Large intestine (tissue), 3 donors: ENCODE data around the gene TEN1. TPM values are rescaled to one million over a fixed set of nuclear protein-coding genes. Genes with fewer than 3 reads are reported as not detected.
"Not testable (repeated sequence)": the region's sequence is repeated elsewhere in the genome, so short reads cannot be mapped to it uniquely, and the experiment has no call there.

Source experiments
- DNase-seq, 2 donors: peaks; one replicate each; pipeline versions ENCODE4 v3.0.0 to v3.0.0-alpha.2; 2013
- H3K27ac ChIP-seq: one replicate; pipeline ENCODE4 v1.5.1; 2013; ENCODE audit warnings: low read length
- H3K27me3 ChIP-seq: 2 replicates; pipeline ENCODE4 v1.6.1; 2013; ENCODE audit warnings: low read length; ENCODE audit not compliant: control insufficient read depth, insufficient read depth
- H3K36me3 ChIP-seq: 2 replicates; pipeline ENCODE4 v1.6.1; 2013; ENCODE audit warnings: low read length; ENCODE audit not compliant: control insufficient read depth, insufficient read depth
- H3K4me1 ChIP-seq: one replicate; pipeline ENCODE4 v1.6.1; 2013; ENCODE audit warnings: low read length; ENCODE audit not compliant: control insufficient read depth, insufficient read depth
- H3K4me3 ChIP-seq: one replicate; pipeline ENCODE4 v1.5.1; 2013; ENCODE audit warnings: low read length
- H3K9me3 ChIP-seq: one replicate; pipeline ENCODE4 v1.6.1; 2013; ENCODE audit warnings: mild to moderate bottlenecking, low read depth, low read length, moderate library complexity; ENCODE audit not compliant: control insufficient read depth
- WGBS: methylation state at CpG from one replicate; pipeline ENCODE4 v1.1.5; 2013; ENCODE audit warnings: low lambda C conversion rate; ENCODE audit not compliant: insufficient coverage; 5-methylcytosine and 5-hydroxymethylcytosine counted together
- polyA plus RNA-seq: library from polyadenylated mRNA; unstranded; fragments of 120-200 nt; gene quantifications from one replicate; pipeline ENCODE4 v1.2.1, GENCODE V29; 2013

TEN1 gene
- polyA plus RNA-seq, 1 donor = 24.5 TPM

DNA sequence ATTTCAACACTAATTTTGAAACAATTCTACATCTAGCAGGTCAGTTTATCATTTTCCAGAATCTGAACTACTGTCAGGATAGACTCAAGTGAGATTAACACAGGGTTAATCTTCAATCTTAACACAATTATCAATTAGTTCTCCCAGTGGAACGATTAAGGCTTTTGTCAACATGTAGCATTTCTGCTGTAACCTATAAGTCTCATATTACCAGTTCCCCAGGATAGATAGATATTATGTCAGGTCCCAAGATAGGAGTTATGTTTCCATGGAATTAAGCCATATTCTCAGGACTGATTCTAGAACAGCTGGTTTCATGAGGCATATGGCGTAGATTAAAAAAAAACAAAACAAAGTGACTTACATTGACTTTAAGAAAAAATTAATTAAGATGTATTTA is 33.8 kb upstream of the TEN1 start:
- 83% methylated on average over 1 of the region's 2 CpGs for WGBS
- Histone ChIP-seq H3K36me3 (peaks cover 54% of the 10 kb centered on the region), H3K9me3 (no peaks in the 10 kb centered on the region), H3K27me3 (no peaks in the 10 kb centered on the region), H3K4me1 (peaks cover 6% of the 10 kb centered on the region), H3K4me3 (no peak overlapping the region), H3K27ac (no peak overlapping the region)
- DNase-seq = no peak

DNA sequence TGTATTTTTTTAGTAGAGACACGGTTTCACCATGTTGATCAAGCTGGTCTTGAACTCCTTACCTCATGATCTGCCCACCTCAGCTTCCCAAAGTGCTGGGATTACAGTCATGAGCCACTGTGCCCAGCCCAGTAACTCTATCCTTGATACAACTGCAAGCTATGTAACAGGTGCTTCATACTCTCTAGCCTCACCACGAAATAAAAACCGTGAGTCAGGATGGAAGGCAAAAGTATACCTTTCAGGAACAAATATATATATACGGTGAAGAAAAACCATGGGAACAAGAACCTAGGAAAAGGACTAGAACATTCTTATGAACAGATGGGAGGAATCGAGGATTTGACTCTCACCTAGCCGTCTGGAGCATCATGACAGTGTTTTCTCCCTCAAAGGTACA is 28.6 kb upstream of the TEN1 start:
- peaks cover 83% of the 10 kb centered on the region for H3K36me3 ChIP-seq
- no peak overlapping the region for H3K4me3 ChIP-seq
- no peak for DNase-seq
- H3K9me3 ChIP-seq = no peaks in the 10 kb centered on the region
- WGBS = 100% methylated on average over 2 of the region's 6 CpGs
- H3K4me1 ChIP-seq = no peaks in the 10 kb centered on the region
- no peaks in the 10 kb centered on the region for H3K27me3 ChIP-seq
- H3K27ac ChIP-seq = no peak overlapping the region

DNA sequence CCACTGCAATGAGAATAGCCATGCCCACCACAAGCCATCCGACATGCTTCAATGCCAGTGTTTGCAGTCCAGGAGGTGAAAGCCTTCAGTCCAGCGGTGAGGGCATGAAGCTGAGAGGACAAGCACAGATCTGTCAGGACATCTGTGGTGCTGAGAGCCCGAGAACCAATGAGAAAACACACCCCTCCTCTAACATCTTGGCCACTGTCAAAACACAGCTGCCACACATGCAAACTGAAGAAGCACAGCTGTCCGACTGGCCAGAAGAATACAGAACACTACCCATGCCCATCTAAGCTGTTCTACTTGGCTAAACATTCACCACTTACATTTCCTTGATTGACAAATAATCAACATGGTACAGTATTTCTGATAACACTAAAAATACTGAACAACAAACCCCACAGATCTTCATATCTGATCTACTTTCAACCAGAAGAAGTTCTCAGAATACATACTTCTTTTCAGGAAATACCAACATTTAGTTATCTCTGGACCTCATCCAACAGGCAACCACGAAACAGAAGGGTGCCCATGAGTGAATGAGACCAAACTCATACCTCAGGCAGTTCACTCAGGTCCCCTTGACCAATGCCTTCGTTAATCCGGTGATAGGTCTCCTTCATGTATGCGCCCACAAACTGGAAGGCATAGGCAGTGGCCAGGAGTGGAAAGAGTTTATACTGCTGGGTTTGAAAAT is 28.0 kb upstream of the TEN1 start:
- no peaks in the 10 kb centered on the region for H3K9me3 ChIP-seq
- peaks cover 85% of the 10 kb centered on the region for H3K36me3 ChIP-seq
- H3K27me3 ChIP-seq = no peaks in the 10 kb centered on the region
- 90% methylated on average over 4 of the region's 8 CpGs for WGBS
- no peaks in the 10 kb centered on the region for H3K4me1 ChIP-seq
- H3K4me3 ChIP-seq = no peak overlapping the region
- no peak for DNase-seq
- no peak overlapping the region for H3K27ac ChIP-seq

DNA sequence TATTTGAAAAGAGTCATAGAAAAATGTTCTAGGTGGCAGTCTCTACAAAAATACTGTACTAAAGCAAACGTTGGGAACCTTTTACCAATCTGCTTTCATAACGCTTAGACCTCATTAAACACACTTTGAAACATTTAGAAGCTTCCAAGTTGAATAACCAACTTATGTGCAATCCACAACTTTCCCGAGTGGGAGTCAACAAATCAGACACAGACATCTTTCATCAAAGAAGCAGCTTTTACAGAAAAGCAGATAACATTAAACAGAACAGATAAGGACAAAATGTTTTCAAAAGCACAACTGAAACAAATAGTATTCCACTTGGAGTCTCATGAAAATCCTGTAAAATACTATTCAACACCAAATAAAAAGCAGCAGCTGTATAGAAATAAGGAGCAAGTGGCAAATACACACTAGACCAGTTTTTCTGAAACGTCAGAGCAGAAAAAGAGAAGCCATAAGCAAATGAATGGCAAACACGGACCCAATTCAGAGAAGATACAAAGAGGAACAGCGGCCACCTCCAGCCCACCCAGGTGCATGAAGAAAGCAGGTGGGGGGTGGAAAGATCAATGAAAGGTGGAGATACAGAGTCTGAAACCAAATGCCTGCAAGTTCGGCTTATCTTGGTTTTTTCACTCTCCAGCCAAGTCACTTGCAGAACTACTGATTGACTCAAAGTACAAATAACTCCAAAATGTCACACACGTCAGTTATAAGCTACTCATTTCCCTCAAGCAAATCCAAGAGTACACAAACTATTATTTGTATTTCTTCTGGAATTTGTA is 19.8 kb upstream of the TEN1 start:
- Histone ChIP-seq H3K9me3 (no peaks in the 10 kb centered on the region), H3K4me3 (no peak overlapping the region), H3K4me1 (peaks cover 6% of the 10 kb centered on the region), H3K36me3 (peaks cover 22% of the 10 kb centered on the region), H3K27ac (peak overlapping the region; percentile 16), H3K27me3 (no peaks in the 10 kb centered on the region)
- DNase-seq = peak; percentile 31 to 75
- WGBS = 19% methylated on average over 3 of the region's 8 CpGs

DNA sequence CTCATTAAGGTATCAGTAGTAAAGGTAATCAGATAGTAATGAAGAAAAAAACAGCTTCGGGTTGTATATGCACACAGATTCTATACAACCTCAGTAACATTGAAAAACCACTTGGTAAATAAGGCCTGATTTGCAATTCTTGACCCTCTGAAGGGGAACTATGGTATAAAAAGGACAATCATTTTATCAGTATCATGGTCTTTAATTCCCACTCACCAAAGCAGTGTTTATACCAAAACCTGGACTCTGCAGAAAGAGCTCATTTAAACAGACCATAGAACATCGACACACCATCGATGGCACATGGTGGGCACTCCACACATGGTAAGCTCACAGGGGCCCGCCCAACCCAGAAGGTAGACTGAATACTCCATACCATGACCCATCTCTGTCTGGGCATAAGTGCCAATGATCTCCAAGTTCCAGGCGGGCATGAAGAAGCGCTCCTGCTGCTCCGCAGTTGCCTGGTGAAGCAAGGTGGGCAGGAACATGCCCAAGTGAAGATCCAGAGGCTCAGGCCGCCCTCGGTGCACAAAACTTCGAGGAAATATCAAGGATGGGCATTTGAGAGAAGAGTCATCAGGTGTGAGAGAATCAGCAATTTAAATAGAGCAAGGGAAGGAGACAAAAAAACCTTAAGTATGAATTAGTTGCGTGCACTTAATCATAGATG is 19.1 kb upstream of the TEN1 start:
- Histone ChIP-seq H3K36me3 (peaks cover 20% of the 10 kb centered on the region), H3K9me3 (no peaks in the 10 kb centered on the region), H3K4me3 (no peak overlapping the region), H3K27ac (peak overlapping the region; percentile 12), H3K4me1 (peaks cover 6% of the 10 kb centered on the region), H3K27me3 (no peaks in the 10 kb centered on the region)
- DNase-seq = no peak
- 79% methylated on average over 5 of the region's 11 CpGs for WGBS

DNA sequence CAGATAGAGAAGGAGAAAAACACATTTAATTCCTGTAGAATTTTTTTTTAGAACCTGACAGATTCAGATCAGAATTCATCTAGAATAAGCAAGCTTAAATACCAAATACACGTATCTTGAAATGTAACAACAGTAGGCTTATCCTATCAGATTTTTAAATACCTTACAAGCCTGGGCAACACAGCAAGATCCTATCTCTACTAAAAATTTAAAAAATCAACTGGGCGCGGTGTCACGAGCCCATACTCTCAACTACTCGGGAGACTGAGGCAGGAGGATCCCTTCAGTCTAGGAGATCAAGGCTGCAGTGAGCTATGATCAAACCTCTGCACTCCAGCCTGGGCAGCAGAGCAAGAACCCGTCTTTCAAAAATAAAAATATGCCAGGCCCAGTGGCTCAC is 13.6 kb upstream of the TEN1 start:
- H3K4me1 ChIP-seq = peaks cover 3% of the 10 kb centered on the region

DNA sequence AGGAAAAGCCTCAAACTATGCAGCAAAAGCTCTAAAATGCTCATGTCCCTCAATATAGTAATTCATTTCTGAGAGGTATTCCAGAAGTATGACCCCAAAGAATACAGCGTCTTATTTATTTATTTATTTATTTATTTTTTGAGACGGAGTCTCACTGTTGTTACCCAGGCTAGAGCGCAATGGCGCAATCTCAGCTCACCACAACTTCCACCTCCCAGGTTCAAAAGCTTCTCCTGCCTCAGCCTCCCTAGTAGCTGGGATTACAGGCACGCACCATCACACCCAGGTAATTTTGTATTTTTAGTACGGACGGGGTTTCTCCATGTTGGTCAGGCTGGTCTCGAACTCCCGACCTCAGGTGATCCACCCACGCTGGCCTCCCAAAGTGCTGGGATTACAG is 10.0 kb upstream of the TEN1 start:
- H3K4me1 ChIP-seq, H3K27me3 ChIP-seq, H3K27ac ChIP-seq, H3K9me3 ChIP-seq, H3K4me3 ChIP-seq, DNase-seq: not testable (repeated sequence)
- 100% methylated on average over 3 of the region's 10 CpGs for WGBS
- H3K36me3 ChIP-seq = peaks cover 31% of the 10 kb centered on the region

More for the DNA sequence above, 13.6 kb upstream of the TEN1 start:
- no CpG with 5 or more reads among the region's 6 CpGs for WGBS
- peaks cover 18% of the 10 kb centered on the region for H3K36me3 ChIP-seq
- DNase-seq = no peak
- H3K27me3 ChIP-seq = no peaks in the 10 kb centered on the region
- no peak overlapping the region for H3K4me3 ChIP-seq
- H3K9me3 ChIP-seq = no peaks in the 10 kb centered on the region
- H3K27ac ChIP-seq = no peak overlapping the region

DNA sequence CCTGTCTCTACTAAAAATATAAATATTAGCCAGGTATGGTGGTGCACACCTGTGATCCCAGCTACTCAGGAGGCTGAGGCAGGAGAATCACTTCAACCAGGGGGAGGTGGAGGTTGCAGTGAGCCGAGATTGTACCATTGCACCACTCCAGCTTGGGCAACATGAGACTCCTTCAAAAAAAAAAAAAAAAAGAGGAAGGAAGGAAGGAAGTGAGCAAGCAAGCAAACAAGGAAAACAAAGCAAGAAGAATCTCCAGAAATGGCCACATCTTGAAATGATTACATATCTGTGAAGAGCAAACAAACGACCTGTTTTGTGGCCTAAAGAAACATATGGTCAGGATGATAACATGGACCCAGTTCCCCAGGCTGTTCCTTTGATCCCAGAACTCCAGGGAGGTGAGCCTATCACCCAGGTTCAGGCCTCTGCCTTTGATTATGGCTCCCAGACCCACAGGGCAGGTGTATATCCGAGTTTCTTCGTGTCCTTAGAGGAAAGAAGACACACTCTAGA is 9.0 kb upstream of the TEN1 start:
- H3K36me3 ChIP-seq = peaks cover 31% of the 10 kb centered on the region
- H3K4me1 ChIP-seq = peaks cover 4% of the 10 kb centered on the region
- no peaks in the 10 kb centered on the region for H3K9me3 ChIP-seq
- no peaks in the 10 kb centered on the region for H3K27me3 ChIP-seq
- WGBS = no CpG with 5 or more reads among the region's 4 CpGs
- DNase-seq = no peak
- no peak overlapping the region for H3K27ac ChIP-seq
- H3K4me3 ChIP-seq = no peak overlapping the region

DNA sequence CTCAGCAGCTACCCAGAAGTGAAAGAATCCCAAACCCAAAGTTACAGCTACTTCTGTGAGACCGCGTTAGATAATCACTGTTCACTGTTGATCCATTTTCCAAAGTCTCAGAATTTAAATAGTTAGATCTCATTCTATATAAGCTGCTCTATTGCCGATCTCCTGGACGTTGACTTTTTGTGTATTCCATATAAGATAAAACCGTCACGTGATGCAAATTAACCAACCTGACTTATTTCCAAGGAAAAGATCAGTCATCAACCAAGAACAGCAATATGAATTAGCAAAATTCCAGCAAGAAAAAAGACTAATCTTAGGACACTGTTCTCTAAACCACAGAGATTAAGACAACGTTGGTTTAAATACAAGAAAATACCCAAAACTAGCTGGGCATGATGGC is 8.4 kb upstream of the TEN1 start:
- H3K27me3 ChIP-seq = no peaks in the 10 kb centered on the region
- peaks cover 31% of the 10 kb centered on the region for H3K36me3 ChIP-seq
- no peaks in the 10 kb centered on the region for H3K9me3 ChIP-seq
- H3K27ac ChIP-seq = no peak overlapping the region
- no peak overlapping the region for H3K4me3 ChIP-seq
- 90% methylated on average over 2 of the region's 7 CpGs for WGBS
- DNase-seq = no peak
- H3K4me1 ChIP-seq = peaks cover 8% of the 10 kb centered on the region

DNA sequence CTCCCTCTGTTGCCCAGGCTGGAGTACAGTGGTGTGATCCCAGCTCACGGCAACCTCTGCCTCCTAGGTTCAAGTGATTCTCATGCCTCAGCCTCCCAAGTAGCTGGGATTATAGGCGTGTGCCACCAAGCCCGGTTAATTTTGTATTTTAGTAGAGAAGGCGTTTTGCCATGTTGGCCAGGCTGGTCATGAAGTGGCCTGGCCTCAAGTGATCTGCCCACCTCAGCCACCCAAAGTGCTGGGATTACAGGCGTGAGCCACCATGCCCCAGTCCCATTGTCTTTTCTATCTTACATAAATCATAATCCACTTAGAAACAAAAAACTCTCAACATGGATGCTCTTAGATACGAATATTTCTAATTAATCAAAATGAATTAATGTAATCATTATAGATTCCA is 3.9 kb upstream of the TEN1 start:
- 75% methylated on average over 1 of the region's 6 CpGs for WGBS
- H3K9me3 ChIP-seq, DNase-seq, H3K4me3 ChIP-seq, H3K27me3 ChIP-seq: not testable (repeated sequence)
- Histone ChIP-seq H3K4me1 (peaks cover 20% of the 10 kb centered on the region), H3K36me3 (peaks cover 19% of the 10 kb centered on the region), H3K27ac (peak overlapping the region; percentile 76)
